ENCODE measurements around the gene C1QTNF9B.

GRCh38 chr13:23868521-23868920, 28.8 kb downstream of the C1QTNF9B start:
- TF ChIP-seq CTCF (IDR thresholded peaks at IDR 0.05; ENCODE audit: insufficient read depth, low read depth, low read length) (no peak), EZH2 (IDR thresholded peaks at IDR 0.05; ENCODE audit: insufficient read depth, low read length) (no peak)

Measured in astrocyte (in vitro differentiated cells and primary cell).